SHP77 (cell line): Measurements from ENCODE around the gene PLA2G4E.

Experiments used
- DNase-seq, 2 experiments: peaks; one replicate each; lab custom pipeline; 2025; lab: John Stamatoyannopoulos, UW

The PLA2G4E gene

DNA sequence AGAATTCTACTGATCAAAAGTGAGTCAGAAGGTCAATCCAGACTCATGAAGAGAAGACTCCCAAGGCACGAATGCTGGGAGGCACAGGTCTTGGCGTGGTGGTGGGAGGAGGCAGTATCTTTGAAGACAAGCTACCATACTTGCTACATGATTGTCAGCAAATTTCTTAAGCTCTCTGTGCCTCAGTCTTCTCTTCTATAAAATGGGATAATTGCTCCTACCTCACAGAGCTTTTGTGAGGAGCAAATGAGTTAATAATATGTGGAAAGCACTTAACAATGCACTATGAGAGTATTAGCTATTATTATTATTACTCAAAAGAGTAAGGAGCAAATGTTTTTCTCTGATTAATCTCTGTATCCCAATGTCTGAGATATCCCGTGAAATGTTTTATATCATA lies 84.7 kb downstream of the PLA2G4E start:
- no peak for DNase-seq

DNA sequence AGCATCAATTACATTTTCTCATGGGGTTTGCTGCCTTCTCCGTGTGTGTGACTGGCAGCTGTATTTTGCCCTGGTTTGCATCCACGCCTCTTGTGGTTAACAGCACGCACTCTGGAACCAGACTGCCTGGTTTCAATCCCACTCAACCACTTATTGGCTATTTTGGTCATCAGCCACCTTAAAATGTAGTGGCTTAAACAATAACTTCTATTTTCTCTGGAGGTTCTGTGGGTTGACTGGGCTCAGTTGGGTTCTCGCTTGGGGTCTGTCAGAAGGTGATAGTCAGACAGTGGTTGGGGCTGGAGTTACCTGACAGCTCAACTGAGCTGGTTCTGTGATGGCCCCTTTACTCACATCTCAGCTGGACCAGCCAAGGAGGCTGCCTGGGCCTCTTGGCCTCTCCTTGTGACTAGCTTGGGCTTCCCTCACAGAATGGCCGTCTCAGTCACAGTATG lies 85.2 kb downstream of the PLA2G4E start:
- DNase-seq = no peak

DNA sequence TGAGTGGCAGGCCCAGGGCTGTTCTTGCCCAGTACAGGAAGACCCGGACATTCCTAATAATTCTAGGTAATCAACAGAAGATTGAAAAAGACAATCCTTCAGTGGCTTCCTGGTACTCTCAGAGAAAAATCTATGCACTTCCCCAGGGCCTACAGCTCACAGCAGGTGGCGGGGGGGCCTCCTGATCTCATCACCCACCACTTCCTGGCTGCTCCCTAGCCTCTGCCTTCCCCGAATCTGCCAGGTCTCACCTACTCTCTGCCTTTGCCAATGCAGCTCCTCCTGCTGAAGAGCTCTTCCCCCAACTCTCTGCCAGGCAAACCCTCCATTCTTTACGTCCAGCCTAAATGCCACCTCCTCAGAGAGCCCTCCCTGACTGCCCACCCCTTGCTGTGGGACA lies 86.0 kb downstream of the PLA2G4E start:
- DNase-seq = no peak

DNA sequence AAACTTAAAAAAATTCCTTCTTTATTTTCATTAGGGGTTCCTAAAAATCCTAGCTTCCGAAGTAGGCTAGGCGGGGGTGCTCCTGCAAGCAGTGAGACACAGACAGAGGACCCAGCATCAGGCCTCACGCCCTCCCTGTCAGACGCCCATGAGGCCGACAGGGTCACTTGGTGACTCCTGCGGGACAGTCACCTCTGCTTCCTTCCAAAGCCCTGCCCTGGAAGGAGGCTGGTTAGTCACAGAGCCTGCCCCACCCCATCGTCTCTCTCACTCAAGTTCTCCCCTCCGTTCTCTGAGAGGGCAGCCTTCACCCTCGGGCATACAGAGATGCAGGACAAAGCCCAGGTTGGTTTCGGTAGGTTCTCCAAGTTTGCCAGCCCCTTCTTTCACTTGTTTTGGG lies 87.1 kb downstream of the PLA2G4E start:
- no peak for DNase-seq

DNA sequence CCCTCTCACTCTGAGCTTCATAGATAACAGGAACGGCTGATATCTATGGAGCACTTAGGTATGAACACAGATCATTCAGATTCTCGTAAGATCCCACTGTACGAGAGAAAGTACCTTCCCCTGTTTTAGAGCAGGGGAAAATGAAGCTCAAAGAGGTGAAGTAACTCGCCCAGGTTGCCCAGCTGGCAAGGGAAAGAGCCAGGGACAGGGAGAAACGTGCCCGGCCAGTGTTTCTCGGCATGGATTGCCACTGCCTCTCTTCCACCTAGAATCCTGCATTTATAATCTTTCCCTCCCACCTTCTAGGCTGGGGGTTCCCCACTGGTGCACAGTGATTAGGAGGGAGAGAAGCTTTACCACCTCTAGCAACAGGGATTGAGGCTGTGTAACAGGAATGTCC lies 87.5 kb downstream of the PLA2G4E start:
- DNase-seq = no peak

DNA sequence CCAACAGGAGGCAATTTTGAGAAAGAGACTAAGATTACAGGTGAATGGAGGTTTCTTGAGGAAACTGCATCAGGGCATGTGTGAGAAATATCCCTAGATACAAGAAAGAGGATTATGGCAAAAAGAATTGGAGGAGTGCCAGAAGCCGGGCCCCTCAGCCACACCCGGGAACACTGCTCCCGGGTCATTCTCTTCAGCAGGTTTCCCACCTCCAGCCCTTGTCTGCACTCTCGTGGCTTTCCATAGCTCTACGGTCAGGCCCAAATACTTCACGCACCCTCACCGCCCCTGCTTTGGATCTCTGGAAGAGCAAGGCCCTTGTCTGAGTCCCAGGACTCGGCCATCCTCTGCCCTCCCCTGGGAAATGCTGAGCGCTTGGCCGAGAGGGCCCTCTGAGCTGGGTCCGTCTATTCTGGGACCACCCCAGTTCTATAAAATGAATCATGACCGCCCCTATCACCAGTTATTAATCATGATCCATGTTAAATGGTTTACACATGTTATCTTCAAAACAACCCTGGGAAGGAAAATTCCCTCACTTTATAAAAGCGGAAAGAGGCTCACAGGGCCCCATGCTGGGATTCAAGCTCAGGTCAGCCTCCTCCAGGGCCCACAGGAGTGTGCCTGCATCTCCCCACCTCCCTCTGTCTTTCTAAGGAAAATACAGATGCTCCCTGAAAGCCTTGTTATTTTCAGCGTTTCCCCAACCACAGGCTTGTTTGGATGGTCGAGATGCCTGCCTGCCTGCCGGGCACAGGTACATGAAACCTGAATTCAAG lies 88.1 kb downstream of the PLA2G4E start:
- DNase-seq = no peak

DNA sequence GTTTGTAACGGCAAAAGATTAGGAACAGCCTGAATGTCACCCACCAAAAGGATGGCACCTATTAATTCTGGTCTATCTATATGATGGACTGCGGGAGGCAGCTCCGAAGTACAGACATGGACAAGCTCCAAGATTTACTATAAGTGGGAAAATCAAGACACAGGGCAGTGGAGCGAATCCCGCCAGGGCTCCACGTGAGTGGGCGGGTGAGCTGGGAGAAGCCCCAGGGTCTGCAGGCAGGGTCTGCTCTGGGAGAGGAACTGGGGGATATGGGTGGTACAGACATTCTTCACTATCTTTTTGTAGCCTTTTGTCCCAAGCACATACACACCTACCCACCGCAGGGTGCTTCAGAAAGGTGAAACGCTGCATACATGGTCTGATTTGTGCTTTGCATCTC lies 88.7 kb downstream of the PLA2G4E start:
- DNase-seq = no peak
